GM06990 (cell line): ENCODE measurements around the gene DUT.

Source experiments
- DNase-seq: peaks from one replicate; pipeline ENCODE4 v3.0.0-alpha.2; 2011; ENCODE audit not compliant: insufficient read length; ENCODE audit errors: extremely low read depth
- H3K27me3 ChIP-seq: replicated peaks from 2 replicates; pipeline ENCODE4 v1.6.0; 2011; ENCODE audit warnings: low read length; ENCODE audit not compliant: control insufficient read depth, insufficient read depth
- H3K36me3 ChIP-seq: 2 replicates; pipeline ENCODE4 v1.5.1; 2011; ENCODE audit warnings: low read length; ENCODE audit not compliant: control insufficient read depth, insufficient read depth
- H3K4me3 ChIP-seq: replicated peaks from 2 replicates; pipeline ENCODE4 v1.5.1; 2011; ENCODE audit warnings: low read depth, mild to moderate bottlenecking, control low read depth, low read length
- CTCF ChIP-seq: IDR thresholded peaks from 2 replicates; pipeline ENCODE4 v1.5.1; 2011; ENCODE audit warnings: low read length, control low read depth, mild to moderate bottlenecking, inconsistent platforms; ENCODE audit not compliant: insufficient read depth, poor library complexity, severe bottlenecking

DUT gene

DNA sequence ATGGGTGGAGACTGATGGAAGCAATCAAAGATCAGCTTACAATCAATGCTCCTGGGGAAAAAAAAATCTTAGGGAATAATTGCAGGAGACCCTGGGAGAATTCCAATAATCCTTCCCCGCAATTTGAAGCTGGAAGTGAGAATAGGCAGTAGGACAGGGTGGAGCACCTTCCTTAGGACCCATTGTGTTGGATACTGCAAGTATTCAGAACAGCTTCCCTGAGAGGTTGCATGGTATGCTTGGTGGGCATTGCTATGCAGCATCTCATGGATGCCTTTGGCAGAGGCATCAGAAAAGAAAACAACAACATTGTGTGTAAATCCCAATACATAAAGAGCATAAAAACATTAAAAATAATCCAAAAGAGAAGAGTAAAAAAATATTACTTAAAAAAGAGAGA lies 24.6 kb upstream of the DUT start:
- H3K36me3 ChIP-seq: no peaks in the 10 kb centered on the region
- DNase-seq: no peak
- no peaks in the 10 kb centered on the region for H3K27me3 ChIP-seq
- H3K4me3 ChIP-seq: no peak overlapping the region
- TF ChIP-seq CTCF: no peak

DNA sequence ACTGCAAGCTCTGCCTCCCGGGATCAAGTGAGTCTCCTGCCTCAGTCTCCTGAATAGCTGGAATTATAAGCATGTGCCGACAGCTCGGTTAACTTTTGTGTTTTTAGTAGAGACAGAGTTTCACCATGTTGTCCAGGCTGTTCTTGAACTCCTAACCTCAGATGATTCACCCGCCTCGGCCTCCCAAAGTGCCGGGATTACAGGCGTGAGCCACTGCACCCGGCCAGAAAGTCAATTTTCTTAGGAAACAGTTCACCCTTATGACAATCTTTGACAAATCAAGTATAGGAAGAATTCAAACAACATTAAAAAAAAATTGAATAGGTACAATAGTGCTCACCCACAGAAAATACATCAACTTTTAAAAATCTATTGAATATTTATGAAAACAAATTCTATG lies 23.6 kb upstream of the DUT start:
- TF ChIP-seq CTCF: no peak
- no peak for DNase-seq
- no peaks in the 10 kb centered on the region for H3K27me3 ChIP-seq
- no peak overlapping the region for H3K4me3 ChIP-seq
- no peaks in the 10 kb centered on the region for H3K36me3 ChIP-seq

GRCh38 chr15:48309740-48310139 lies 21.5 kb upstream of the DUT start:
- Histone ChIP-seq H3K27me3 (no peaks in the 10 kb centered on the region), H3K4me3 (no peak overlapping the region), H3K36me3 (no peaks in the 10 kb centered on the region)
- DNase-seq: no peak
- TF ChIP-seq CTCF: no peak

GRCh38 chr15:48313216-48313615 lies 18.0 kb upstream of the DUT start:
- Histone ChIP-seq H3K27me3 (no peaks in the 10 kb centered on the region), H3K4me3 (no peak overlapping the region), H3K36me3 (no peaks in the 10 kb centered on the region)
- no peak for TF ChIP-seq CTCF
- no peak for DNase-seq

DNA sequence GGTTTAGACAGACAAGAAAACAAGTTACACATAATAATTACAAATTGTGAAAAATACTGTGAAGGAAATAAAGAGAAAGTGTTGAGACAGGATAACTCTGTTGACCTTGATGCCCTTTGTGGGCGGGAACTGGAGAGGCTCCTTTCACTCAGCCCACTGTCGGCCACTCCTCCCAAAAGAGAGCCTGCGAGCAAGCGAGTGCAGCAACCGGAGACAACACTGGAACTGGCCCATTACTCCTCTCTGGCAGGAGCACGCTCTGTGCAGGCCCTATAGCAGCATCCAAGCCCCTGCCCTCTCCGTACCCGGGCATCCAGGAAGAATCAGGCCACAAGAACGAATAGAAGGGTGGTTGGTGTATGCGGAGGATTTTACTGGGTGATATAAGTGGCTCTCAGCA lies 16.2 kb upstream of the DUT start:
- no peak for DNase-seq
- Histone ChIP-seq H3K27me3 (no peaks in the 10 kb centered on the region), H3K4me3 (no peak overlapping the region), H3K36me3 (no peaks in the 10 kb centered on the region)
- TF ChIP-seq CTCF: no peak

DNA sequence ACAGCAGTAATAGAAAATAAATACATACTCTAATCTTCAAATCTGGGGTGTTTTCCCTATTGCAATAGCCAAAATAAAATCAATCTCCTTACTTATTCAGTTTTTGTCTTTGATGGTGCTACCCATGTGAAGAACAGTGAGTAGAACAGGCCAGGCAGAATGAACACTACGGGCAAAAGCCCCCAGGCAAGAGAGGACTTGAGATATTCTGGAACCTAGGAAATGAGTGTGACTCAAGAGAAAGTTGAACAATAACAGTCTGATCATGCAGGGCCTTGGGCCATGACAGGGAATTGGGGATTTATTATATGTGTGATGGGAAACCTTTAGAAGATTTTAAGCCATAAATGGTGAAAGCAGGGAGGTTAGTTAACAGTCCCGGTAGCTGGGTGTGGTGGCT lies 14.0 kb upstream of the DUT start:
- Histone ChIP-seq H3K27me3 (no peaks in the 10 kb centered on the region), H3K4me3 (no peak overlapping the region), H3K36me3 (no peaks in the 10 kb centered on the region)
- no peak for TF ChIP-seq CTCF
- no peak for DNase-seq
